HG03159 (cell line): ENCODE results near the gene TUBB3.
"Not testable (repeated sequence)": the region's sequence is repeated elsewhere in the genome, so short reads cannot be mapped to it uniquely, and the experiment has no call there.

Experiments
- ATAC-seq: cut with Tn5 transposase; IDR thresholded peaks from one replicate; pipeline ENCODE4 v1.9.1; 2021; ENCODE audit warnings: mild to moderate bottlenecking, moderate library complexity; ENCODE audit not compliant: unreplicated experiment

Gene TUBB3

GRCh38 chr16:89922884-89923639, at the start of gene TUBB3:
Gene TUBB3, plus strand, starts transcription at chr16:89923342. Its CDS starts 60 bp downstream, at chr16:89923402.
- no peak for ATAC-seq

GRCh38 chr16:89873972-89874689, 49.0 kb upstream of the TUBB3 start:
- ATAC-seq: peak; percentile 53

- ATAC-seq: not testable (repeated sequence)
Measured at GRCh38 chr16:89879123-89879522, 44.0 kb upstream of the TUBB3 start.

DNA sequence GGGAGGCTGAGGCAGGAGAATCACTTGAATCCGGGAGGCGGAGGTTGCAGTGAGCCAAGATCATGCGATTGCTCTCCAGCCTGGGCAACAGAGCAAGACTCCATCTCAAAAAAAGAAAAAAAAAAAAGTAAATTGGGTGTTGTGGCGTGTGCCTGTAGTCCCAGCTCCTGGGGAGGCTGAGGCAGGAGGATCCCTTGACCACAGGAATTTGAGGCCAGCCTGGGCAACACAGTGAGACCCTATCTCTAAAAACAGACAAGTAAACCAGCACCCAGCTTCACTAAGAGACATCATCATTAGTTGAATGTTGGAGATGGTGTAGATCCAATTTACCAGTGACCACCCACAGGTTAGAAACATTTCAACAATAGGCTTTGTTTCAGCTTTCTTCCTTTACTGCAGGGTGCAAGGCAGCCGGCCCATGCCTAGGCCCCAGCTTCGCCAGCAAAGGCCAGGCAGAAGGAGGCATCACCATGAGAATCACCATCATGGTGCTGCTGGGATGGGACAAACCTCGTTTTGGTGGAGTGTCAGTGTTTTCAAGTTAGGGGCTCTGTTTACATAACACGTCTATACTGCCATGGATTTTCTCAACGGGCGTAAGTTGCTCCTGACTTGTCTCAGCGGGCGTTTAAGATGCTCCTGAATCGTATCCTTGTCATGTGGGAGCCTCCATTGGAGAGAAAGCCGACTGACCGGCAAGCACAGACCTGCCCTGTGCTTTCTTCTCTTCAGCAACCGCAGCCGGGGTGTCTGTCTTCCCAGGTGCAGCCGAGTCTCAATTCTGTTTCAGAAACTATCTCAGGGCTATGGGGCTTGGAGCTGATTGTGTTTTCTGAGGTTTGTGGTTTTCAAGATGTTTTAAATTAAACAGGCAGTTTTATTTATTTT, 42.4 kb upstream of the TUBB3 start:
- no peak for ATAC-seq

DNA sequence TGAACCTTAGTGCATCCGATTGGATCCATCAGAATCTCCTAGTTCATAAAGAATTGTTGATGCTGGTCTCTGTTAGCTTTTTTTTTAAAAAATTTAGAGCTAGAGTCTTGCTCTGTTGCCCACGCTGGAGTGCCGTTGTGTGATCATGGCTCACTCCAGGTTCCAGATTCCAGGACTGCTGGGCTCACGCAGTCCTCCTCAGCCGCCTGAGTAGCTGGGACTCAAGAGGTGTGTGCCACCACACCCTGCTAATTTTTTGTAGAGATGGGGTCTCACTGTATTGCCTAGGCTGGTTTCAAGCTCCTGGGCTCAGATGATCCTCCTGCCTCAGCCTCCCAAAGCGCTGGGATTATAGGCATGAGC, 41.8 kb upstream of the TUBB3 start:
- no peak for ATAC-seq

GRCh38 chr16:89883346-89884040, 39.6 kb upstream of the TUBB3 start:
- no peak for ATAC-seq

DNA sequence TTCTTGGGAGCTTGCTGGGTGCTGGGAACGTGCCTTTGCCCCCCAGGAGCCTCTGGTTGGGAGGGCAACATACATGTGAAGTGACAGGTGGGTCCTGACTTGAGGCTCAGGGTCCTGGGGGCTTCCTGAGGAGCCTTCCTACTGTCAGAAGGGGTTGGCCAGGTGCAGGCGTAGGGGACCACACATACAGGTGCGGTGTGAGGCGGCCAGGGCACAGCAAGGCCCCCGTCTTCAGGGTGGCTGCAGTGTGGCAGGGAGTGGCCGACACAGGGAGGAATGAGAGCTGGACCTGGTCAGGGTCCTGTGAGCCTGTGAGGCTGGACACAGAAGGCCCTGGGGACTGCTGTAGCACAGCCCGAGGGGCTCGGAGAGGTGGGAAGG, 39.1 kb upstream of the TUBB3 start:
- ATAC-seq: no peak

GRCh38 chr16:89887243-89887642, 35.9 kb upstream of the TUBB3 start:
- ATAC-seq: no peak

- no peak for ATAC-seq
Measured at GRCh38 chr16:89890200-89890599, 32.9 kb upstream of the TUBB3 start.

- no peak for ATAC-seq
Measured at GRCh38 chr16:89890886-89891657, 32.1 kb upstream of the TUBB3 start.

DNA sequence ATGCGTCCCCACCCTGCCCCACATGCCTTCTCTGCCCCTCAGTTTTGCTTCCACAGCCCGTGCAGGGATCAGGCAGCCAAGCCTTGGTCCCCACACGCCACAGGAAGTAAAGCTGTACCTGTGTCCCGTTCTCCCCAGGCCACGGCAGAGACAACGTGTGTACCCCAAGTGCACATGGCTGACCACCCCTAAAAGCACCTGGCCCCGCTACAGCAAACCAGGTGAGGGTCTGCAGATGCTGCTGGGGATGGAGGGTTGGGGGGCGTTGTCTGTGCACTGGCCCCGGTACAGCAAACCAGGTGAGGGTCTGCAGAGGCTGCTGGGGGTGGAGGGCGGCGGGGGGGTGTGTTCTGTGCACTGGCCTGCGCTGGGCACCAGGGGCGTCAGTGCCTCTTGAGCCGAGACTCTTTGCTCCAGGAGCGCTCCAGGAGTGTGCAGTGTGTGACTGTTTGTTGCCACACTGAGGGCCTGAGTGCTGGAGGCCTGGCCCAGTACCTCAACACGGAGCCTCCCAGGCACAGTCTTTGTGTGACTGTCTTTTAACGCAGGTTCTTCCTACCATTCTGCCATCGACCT, 31.0 kb upstream of the TUBB3 start:
- no peak for ATAC-seq

DNA sequence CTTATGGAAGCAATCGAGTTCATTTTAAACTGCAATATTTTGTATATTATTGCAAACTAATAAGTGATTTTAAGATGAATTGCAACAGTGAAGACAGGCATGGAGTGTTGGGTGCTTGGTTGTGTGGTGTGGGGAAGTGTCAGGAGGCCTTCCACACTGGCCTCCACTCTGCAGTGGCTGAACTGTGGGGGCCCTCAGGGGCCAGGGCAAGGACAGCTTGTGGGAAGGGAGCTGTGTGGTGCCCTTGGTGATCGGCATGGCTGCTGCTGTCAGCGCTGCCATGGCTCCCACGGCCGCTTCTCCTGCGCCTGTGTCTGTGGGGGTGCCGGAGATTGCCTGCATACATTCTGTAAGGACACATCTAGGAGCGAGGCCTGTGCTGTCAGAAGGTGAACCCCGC, 30.5 kb upstream of the TUBB3 start:
- ATAC-seq: no peak

DNA sequence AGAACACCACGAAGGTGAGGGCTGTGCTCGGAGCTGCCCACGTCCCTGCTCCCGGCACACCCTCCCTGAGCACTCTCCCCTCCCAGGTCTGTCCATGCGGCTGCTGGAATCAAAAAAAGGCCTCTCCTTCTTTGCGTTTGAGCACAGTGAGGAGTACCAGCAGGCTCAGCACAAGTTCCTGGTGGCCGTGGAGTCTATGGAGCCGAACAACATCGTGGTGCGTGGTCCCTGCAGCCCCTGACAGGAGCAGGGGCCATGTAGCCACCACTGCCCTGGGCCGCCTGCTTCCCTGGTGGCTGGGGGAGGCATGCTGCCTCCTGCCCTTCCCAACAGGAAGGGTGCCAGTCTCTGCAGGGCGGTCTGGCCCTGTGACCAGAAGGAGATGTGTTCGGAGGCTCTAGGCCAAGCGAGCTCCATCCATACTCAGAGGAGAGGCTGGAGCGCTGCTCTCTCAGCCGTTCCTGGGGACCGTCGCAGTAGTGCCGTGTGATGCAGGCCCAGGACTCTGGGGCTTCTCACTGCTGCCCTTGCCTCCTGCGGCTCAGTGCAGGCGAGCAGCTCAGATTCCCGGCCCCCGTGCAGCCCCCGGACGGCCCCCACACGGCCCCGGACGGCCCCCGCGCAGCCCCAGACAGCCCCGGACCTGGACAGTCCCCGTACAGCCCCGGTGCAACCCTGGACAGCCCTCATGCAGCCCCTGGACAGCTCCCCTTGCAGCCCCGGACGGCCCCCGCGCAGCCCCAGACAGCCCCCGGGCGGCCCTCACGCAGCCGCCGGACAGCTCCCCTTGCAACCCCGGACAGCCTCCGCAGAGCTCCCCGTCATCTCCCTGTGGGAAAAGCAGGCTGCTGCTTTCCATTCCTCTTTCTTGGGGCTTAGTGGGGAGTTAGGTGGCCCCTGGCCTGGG, 29.2 kb upstream of the TUBB3 start:
- no peak for ATAC-seq

DNA sequence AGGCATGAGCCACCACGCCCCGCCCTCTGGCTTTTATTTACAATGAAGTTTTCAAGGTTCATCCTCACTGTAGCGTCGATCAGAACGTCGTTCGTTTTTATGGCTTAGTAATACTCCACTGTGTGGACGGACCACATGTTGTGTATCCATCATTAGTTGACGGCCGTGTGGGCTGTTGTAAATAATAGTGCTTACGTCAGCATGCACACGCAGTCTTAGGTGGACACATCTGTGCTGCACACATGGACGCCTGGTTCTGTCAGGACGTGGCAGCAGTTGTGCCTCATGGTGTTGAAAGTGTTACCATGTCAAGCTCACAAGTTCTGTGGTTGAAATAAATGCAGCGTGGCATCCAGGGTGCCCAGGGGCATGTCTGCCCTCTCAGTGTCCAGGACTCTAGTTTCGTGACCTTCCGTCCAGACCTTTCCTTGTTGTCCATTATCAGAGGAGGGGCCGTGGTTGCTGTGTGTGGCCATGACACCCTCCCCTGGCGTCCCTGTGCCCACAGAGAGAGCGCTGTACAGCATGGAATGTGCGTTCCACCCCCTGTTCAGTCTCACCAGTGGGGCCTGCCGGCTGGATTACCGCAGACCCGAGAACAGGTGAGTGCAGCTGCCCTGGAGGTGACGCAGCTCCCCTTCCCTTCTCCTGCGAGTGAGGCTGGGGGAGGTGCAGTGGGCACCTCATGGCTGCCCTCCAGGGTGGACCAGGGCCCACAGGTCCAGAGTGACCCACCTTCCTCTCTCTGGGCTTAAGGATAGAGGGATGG, 27.5 kb upstream of the TUBB3 start:
- no peak for ATAC-seq

GRCh38 chr16:89897204-89897603, 25.9 kb upstream of the TUBB3 start:
- no peak for ATAC-seq

- ATAC-seq: no peak
Measured at GRCh38 chr16:89898201-89898967, 24.8 kb upstream of the TUBB3 start.

DNA sequence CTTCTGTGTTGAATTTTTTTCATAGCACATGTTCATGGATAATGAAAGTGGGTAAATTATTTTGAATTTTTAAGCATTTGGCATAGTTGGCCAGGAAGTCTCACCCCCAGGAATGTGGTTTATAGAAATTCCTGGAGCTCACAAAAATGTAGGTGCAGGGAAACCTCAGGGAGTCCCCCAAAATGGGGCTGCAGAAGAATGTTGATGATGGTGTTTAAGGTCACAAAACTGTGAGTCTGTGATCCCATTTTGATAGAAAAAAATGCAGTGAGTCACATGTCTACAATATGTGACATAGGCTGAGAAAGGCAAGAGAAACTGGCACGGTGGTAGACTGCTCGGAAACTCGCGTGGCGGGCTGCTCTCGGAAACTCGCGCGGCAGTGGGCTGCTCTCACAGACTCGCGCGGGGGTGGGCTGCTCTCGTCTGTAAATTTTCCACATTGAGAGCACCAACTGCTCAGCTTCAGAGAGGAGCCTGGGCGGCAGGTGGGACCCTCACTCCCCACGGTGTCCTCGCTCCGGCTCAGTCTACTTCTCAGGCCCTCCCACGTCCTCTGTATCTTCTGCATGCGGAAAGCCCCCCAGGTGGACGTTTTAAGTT, 23.2 kb upstream of the TUBB3 start:
- ATAC-seq: no peak
